HG02642 (cell line): ENCODE data around the gene C9orf57.
"Not testable (repeated sequence)": the region's sequence is repeated elsewhere in the genome, so short reads cannot be mapped to it uniquely, and the experiment has no call there.

Experiments used
- ATAC-seq: cut with Tn5 transposase; IDR thresholded peaks from one replicate; pipeline ENCODE4 v1.9.1; 2021; ENCODE audit warnings: mild to moderate bottlenecking; ENCODE audit not compliant: unreplicated experiment, poor library complexity

The C9orf57 gene

GRCh38 chr9:72029986-72030385, 30.4 kb downstream of the C9orf57 start:
- no peak for ATAC-seq

GRCh38 chr9:72025906-72026305, 34.5 kb downstream of the C9orf57 start:
- no peak for ATAC-seq

- ATAC-seq = no peak
These were observed 36.8 kb downstream of the C9orf57 start for GRCh38 chr9:72023596-72023995.

- no peak for ATAC-seq
These were observed 37.6 kb downstream of the C9orf57 start for GRCh38 chr9:72022841-72023240.

DNA sequence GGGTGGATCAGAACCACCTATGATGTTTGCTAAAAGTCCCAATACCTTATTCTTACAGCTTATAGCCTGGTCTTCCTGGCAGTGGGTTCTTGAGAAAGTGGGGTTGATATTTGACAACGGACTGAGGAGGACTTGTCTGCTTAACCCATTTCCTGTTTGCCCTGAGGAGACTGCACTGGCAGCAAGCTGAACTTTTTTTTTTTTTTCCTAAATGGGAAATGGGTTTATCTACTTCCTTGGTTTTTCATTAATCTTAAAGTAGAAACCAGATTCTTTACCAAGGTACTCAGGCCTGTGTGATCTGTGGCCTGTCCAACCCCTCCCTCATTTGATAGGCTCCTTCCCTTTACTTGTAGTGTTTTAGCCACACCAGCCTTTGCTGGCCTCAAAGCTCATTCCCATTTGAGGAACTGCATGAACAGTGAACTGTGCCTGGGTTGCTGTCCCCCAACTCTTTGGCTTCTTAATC, 47.1 kb downstream of the C9orf57 start:
- no peak for ATAC-seq

GRCh38 chr9:72012646-72013045, 47.8 kb downstream of the C9orf57 start:
- no peak for ATAC-seq

DNA sequence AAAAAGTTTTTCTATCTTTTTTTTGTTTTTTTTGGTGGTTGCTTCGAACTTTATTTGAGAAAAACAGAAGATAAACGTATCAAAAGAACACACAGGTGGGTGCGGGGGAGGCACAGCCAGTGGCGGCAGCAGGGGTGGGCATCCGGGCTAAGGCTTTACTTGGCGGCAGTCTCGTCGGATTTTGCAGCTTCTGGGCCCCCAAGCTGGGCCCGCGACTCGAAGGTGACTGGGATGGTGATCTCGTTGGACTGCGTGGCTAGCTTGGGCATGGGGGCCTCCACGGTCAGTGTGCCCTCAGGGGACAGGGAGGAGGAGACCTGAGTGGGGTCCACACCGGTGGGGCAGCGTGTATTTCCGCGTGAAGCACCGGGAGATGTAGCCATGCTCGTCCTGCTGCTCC, 52.7 kb downstream of the C9orf57 start:
- not testable (repeated sequence) for ATAC-seq

DNA sequence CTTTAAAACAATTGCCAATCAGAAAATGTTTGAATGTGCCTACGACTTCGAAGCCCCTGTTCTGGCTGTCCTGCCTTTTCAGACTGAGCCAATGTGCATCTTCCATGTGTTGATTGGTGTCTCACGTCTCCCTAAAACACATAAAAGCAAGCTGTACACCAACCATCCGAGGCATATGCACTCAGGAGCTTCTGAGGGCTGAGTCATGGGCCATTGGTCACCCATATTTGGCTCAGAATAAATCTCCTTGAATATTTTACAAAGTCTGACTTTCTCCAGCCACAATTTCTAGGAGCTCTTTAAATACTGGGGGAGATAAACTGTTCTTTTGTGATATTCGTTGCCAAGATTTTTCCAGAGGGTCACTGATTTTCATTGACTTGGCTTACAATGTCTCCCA, 53.9 kb downstream of the C9orf57 start:
- ATAC-seq = no peak

DNA sequence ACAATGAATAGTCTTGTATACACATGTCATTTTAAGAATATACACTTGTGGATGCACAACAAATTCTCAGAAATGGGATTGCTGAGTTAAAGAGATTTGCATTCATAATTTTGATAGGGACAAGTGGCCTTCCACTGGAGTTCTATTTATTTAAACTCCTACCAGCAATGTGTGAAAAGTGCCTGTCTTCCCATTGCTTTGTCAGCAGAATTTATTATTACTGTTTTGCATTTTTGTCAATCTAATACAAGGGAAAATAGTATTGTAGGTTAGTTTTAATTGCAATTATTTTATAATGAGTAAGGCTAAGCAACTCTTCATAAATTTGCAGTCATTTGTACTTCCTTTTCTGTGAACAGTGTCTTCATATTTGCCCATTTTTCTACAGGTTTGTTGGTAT, 55.0 kb downstream of the C9orf57 start:
- ATAC-seq = no peak
